Right lobe of liver (tissue), 4 donors: ENCODE results near the gene KCNQ2.

Source experiments
- CTCF ChIP-seq, 4 donors: fragments of 200-600 bp in 3 of 4; fragments of 450-650 bp in 1 of 4; IDR thresholded peaks; one replicate each; pipeline versions ENCODE4 v1.5.1 to v1.8.0; 2016 to 2022; ENCODE audit warnings: antibody characterized with exemption in 4 of 4, mild to moderate bottlenecking in 2 of 4
- POLR2A ChIP-seq: fragments of 450-650 bp; IDR thresholded peaks from one replicate; pipeline ENCODE4 v1.6.1; 2017; ENCODE audit warnings: antibody characterized with exemption, mild to moderate bottlenecking
- donor health status: DM: no; HTN: no; CAD: no.
- donor health status: DM: no; HTN: no; CAD: no.
- donor health status: DM: no; HTN: yes; CAD: no.

GRCh38 chr20:63357921-63358905 is 114.2 kb downstream of the KCNQ2 start:
- TF ChIP-seq CTCF (IDR thresholded peaks at IDR 0.05) = no peak
- TF ChIP-seq POLR2A = no peak
